Measurements from ENCODE around the gene FRMPD1.
"Not testable (repeated sequence)": the region's sequence is repeated elsewhere in the genome, so short reads cannot be mapped to it uniquely, and the experiment has no call there.

FRMPD1 gene

GRCh38 chr9:37732952-37733351, 82.2 kb downstream of the FRMPD1 start:
- no peak for DNase-seq (ENCODE audit: low read depth)

GRCh38 chr9:37739222-37739621, 88.5 kb downstream of the FRMPD1 start:
- no peak for DNase-seq (ENCODE audit: low read depth)

GRCh38 chr9:37740128-37740527, 89.4 kb downstream of the FRMPD1 start:
- no peak for DNase-seq (ENCODE audit: low read depth)

DNA sequence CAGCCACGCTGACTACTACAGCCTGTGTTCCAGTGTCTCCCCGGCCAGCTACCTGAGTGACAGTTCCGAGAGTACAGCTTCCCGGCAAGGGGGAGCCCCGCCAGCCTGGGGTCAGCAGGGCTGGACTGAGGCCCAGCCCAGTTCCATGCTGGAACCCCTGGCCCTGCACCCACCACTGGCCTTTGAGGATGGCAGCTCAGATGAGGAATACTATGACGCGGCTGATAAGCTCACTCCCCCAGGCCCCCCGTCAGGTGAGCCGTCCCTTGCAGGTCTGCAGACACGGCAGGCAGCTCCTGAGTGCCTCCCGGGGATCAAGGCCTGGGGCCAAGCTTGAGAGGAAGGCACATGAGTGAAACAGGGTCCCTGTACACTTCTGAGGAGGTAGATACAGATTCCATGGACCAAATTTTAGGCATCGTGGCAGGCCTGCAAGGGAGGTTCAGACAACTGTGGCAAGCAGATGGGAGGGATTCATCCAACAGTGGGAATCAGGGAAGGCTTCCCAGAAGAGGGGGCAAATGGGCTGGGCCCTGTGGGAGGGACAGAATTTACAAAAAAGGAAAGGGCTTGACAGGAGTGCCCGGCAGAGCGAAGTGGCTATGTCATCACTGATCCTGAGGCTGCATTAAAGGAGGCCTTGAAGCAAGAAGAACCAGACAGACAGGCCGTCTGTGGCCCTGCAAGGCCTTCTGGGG, 90.0 kb downstream of the FRMPD1 start:
- DNase-seq (ENCODE audit: low read depth), result no peak

- no peak for DNase-seq (ENCODE audit: low read depth)
These were observed 95.2 kb downstream of the FRMPD1 start for GRCh38 chr9:37745970-37746369.

DNA sequence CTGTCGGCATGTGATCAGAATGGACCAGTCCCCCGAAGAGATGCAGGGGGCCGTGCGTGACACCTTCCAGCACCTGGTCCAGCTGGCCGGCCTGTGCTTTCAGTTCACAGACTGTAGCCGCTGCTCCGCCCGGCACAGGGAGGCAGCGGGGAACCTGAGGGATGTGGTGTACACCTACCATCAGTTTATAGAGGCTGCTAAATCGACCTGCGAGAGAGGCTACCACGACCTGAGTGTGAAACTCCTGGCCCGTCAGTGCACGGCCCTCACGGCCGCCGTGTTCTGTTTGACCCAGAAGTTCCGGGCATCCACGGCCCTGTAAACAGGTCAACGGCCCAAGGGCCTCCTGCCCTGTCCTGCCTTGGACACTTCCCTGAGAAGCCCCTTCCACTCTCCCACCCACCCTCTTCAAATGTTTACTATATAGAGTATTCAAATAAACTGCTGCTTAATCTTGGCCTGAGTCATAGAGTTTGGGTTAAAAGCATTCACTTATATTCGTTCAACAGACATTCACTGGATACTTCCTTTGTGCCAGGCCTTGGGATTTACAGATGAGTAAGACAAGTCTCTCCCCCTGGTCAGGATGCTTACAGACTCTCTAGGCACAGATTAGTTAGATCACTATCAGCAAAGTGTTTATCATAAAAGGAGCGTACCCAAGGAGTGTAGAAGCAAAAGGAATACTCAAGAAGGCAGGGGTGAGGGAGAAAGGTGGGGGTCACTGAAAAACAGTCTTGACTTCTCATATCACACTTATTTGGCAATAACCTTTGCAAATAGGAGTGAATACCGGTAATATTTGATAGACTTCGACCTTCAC, 95.9 kb downstream of the FRMPD1 start:
- peak; percentile 79 for DNase-seq (ENCODE audit: low read depth)

DNA sequence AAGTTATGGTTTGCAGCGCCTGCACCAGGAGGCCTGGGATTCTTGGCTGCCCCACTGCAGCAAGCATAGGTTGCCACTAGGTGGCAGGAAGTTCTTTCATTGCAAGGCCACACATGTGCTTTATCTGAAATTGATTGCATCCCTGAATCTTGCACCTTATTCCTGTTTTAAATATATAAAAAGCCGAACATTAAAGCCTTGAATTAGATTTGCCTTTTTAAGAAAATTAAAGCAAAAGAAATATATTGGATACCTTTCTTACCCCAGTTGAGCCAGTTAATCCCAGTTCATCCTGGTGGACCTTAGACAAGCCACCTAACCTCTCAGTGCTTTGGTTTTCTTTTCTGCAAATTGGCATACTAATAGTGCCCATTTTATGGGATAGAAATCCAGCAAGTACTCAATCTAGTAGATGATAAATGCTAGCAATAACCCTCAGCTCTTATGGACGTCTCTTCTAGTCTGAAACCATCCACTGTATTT, 96.6 kb downstream of the FRMPD1 start:
- DNase-seq (ENCODE audit: low read depth), result peak; percentile 73

DNA sequence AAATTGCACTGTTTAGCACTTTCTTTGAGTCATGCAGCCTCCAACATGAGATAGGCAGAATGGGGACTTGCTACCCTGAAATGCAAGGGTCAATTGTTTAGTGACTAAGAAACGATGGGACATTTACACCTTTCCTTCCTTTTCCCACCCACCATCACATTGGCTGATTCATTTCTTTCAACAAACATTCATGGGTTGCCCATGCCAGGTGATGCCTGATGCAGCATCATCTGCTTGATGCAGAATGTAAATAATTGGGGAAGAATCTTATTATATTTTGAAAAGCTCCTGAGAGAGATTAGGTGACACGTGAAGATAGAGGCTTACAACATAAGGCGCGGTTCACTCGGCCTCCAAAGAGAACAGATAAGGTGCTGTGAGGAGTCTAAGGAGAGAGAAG, 98.4 kb downstream of the FRMPD1 start:
- no peak for DNase-seq (ENCODE audit: low read depth)

DNA sequence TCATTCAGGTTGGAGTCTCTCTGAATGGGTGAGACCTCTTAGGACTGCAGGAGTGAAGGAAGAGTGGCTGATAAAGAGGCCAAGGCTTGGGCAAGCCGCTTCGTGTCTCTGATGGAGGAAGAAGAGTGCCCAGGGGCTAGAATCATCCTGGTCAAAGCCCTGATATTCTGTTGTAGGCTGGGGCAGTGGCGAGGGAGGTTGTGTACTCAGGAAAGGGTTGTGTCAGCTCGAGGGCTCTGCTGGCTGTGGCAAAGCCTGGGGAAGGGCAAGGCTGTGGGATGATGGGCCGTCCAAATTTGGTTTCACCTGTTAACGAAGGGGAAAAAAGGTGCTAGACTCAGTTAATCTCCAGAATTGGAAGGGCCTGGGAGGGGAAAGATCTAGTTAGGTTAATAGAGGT, 100.4 kb downstream of the FRMPD1 start:
- no peak for DNase-seq (ENCODE audit: low read depth)

GRCh38 chr9:37751704-37752103, 101.0 kb downstream of the FRMPD1 start:
- DNase-seq (ENCODE audit: low read depth), result not testable (repeated sequence)

DNA sequence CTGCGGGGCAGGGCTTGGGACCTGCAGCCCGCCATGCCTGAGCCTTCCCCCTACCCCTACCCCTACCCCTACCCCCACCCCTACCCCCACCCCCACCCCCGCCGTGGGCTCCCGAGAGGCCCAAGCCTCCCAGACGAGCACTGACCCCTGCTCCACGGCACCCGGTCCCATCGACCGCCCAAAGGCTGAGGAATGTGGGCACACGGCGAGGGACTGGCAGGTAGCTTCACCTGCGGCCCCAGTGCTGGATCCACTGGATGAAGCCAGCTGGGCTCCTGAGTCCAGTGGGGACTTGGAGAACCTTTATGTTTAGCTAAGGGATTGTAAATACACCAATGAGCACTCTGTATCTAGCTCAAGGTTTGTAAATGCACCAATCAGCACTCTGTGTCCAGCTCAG, 101.4 kb downstream of the FRMPD1 start:
- not testable (repeated sequence) for DNase-seq (ENCODE audit: low read depth)

- no peak for DNase-seq (ENCODE audit: low read depth)
These were observed 102.1 kb downstream of the FRMPD1 start for GRCh38 chr9:37752642-37753488.

GRCh38 chr9:37753489-37754190, 102.9 kb downstream of the FRMPD1 start, which contains the start of gene TRMT10B:
Gene TRMT10B (plus strand): TSS chr9:37753805. CDS start chr9:37761932, 8,127 bp downstream.
- DNase-seq (ENCODE audit: low read depth), result peak; percentile 76

DNA sequence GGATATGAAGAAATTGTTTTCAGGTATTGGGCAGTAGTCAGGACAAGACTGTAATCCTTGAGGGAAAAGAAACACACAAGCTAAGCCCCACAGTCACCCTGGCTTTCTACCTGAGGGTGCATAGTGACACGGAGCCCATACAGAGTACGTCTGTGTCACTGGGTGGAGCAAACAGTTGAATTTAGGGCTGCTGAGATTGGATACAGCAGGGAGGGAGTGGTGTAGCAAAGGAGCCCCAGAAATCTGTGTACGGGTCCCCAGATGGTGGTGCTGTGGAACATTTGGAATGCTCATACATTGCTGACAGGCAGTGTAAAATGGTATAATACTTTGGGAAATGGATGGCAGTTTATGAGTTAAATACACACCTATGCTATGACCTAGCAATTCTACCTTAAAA, 108.0 kb downstream of the FRMPD1 start:
- no peak for DNase-seq (ENCODE audit: low read depth)

GRCh38 chr9:37760416-37761161, 109.8 kb downstream of the FRMPD1 start:
- DNase-seq (ENCODE audit: low read depth), result peak; percentile 73

- DNase-seq (ENCODE audit: low read depth), result peak; percentile 86
These were observed 110.8 kb downstream of the FRMPD1 start for GRCh38 chr9:37761511-37761910.

- not testable (repeated sequence) for DNase-seq (ENCODE audit: low read depth)
These were observed 114.5 kb downstream of the FRMPD1 start for GRCh38 chr9:37765263-37765662.

- no peak for DNase-seq (ENCODE audit: low read depth)
These were observed 118.6 kb downstream of the FRMPD1 start for GRCh38 chr9:37769306-37769705.

GRCh38 chr9:37769995-37770394, 119.2 kb downstream of the FRMPD1 start:
- no peak for DNase-seq (ENCODE audit: low read depth)

- DNase-seq (ENCODE audit: low read depth), result peak; percentile 32
These were observed 124.6 kb downstream of the FRMPD1 start for GRCh38 chr9:37775216-37775919.

All from EH (cell line).